Measurements from ENCODE around the gene EBP.

EBP gene

DNA sequence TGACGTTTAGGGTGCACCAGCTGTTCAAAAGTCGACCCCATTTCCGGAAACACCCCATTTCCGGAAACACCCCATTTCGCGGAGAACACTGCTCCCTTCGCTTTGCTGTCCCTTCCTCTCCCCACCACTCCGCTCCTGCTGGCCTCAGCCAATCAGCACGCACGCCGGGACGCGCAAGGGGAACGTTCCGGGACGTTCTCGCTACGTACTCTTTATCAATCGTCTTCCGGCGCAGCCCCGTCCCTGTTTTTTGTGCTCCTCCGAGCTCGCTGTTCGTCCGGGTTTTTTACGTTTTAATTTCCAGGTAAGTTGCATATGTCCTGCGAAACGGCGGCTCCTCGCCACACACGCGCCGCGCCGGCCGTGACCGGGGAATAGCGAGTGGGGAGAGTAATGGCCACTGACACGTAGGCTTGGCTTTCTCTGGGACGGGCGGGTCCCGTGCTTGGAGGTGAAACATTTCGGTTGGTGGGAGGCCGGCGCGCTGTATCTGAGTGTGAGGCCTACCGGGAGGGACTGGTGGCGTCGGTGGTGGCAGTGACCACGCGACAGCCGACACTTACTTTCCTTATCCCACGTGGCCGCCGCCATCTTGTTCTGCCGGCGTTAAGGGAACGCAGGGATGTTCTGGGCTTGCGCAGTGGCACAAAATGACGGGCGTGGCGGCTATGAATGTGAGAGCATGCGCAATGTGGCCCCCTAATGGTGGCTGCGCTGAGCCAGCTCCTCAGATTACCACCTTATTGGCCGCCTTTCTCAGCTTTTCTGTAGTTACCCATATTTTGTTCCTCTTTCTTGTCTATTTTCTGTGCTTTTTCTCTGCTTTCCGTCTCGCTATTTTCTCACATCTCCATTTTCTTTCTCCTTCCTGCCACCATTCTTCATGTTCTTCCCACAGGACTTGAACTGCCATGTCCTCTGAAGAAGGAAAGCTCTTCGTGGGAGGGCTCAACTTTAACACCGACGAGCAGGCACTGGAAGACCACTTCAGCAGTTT is 53.0 kb downstream of the EBP start, which contains the start of gene RBM3:
RBM3 (plus strand) TSS at position 215 of the 997 bp plus-strand sequence; CDS start at position 912, 697 bp downstream.
- DNase-seq (ENCODE audit: low spot score) = peak; percentile 91

DNA sequence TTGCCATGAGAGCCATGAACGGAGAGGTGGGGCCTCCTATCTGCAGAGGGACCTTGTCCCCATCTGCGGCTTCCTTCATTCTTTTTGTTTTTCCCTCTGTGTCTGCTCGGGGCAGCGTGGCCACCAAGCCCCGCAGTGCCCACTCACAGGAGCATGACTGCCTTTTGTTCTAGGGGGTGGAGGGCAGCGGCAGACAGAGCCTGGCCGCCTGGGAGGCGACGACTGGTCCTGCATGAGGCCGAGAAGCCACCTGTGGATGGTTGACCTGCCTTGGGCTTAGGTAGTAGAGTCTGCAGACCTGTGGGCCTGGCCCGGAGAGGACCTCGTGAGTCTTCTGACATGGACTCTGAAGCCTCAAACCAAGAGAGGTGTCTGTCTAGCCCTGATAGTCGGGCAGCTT is 54.0 kb downstream of the EBP start:
- no peak for DNase-seq (ENCODE audit: low spot score)

DNA sequence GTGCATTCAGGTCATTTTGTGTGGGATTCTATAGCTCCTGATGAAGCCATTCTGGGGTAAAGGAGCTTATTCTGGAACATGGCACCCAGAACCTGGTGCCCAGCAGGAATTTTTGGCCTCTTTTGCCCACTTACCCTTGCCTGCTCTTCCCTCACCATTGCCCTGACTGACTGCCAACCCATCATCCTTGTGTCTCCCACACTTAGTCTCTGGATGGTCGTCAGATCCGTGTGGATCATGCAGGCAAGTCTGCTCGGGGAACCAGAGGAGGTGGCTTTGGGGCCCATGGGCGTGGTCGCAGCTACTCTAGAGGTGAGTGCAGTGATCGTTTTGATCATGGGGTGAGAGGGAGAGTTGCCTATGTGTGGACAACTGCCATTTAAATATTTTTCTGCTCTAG is 54.5 kb downstream of the EBP start:
- no peak for DNase-seq (ENCODE audit: low spot score)

Data from SK-N-DZ (cell line).